NCI-H2227 (cell line): Measurements from ENCODE around the gene TNFRSF25.

Source experiments
- DNase-seq: peaks from one replicate; lab custom pipeline; 2025; ENCODE audit not compliant: unreplicated experiment; lab: John Stamatoyannopoulos, UW

Gene TNFRSF25

DNA sequence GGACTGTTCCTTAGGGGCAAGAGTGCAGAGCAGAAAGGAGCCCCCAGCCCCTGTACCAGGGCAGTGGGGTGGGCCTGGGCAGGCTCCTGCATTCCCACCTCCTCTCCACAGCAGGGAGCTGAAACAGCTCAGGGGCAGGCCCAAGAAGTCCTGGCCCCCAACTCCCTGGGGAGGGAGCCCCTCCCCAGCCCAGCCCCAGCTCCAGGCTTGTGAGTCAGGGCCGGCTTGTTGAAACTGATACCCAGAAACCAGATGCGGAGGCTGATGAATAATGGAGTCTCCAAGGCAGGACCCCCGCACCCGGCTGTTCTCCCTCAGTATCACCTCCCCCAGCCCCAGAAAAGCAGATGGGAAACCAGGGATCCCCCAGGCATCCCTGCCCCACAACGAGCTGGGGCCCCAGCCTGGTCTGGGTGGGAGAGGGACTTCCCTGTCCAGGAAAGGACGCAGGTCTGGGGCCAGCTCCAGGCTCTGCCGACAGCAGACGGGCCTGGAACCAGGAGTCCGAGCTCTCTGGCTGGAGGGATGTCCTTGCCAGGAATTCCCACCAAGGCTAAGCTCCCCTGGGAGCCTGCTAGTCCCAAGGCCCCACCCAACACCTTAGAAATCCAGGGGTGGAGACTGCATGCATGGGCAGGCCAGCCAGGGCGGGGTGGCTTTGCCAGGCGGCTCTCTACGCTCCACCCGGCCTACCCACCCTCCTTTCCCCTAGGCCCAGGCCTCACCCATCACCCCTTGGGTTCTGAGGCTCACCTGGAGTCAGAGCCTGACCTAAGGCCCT lies 22.8 kb upstream of the TNFRSF25 start:
- DNase-seq = no peak

GRCh38 chr1:6487804-6488484 lies 22.0 kb upstream of the TNFRSF25 start:
- no peak for DNase-seq

DNA sequence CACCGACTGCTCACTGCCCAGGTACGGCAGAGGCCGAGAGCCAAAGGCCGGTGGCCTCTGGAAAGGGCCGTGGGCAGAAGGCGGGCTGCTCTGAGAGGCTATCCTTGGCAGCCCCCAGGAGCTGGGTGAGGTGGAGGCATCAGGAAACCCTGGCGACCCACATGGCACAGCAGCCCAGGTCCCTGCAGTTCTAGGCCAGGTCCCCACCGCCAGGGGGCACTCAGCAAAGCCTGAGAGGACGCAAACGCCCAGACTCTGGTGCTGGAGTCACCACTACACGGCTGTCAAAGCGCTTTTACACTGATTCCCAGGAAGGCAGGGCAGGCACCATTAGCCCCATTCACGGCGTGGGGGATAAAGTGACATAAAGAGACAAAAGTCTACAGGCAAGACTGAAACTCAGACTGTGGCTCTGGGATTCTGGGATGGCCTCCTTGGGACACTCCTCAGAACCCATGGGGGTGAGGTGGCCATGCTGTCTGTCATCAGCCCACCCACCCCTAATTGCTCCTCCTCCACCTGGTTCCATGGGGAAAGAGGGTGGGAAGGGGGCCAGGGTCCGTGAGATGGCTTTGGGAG lies 20.5 kb upstream of the TNFRSF25 start:
- peak; percentile 92 for DNase-seq

GRCh38 chr1:6485168-6486101 lies 19.5 kb upstream of the TNFRSF25 start:
- peak; percentile 27 for DNase-seq

DNA sequence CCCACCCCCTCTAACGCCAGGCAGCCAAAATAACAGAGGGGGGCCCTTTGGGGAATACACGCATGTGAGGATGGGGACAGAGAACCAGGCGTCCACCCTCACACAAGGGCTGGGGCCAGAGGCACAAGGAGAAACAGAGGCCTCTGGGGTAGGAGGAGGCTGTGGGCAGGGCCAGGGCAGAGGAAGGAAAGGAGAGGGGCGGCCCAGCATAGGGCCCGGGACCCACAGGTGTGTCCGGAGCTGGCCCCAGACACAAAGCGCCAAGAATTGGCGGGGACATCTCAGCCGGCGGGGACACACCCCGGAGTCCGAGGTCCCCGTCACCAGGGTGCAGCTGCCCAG lies 18.8 kb upstream of the TNFRSF25 start:
- DNase-seq = no peak

DNA sequence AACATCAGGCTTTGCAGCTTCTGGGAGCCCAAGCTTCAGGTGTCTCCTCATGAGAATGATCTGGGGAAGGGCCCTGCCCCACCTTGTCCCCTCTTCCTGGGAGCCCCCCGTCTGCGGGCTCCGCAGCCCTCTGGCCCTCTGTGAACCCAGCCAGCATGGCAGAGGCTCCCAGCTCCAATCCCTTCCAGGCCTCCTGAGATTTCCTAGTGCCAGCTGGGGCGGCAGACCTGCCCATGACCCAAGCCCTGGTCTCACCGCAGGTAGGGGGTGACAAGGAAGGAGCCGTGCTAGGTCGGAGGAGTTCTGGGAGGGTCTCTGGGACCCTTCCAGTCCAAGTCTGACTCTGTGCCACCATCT lies 17.8 kb upstream of the TNFRSF25 start:
- no peak for DNase-seq

DNA sequence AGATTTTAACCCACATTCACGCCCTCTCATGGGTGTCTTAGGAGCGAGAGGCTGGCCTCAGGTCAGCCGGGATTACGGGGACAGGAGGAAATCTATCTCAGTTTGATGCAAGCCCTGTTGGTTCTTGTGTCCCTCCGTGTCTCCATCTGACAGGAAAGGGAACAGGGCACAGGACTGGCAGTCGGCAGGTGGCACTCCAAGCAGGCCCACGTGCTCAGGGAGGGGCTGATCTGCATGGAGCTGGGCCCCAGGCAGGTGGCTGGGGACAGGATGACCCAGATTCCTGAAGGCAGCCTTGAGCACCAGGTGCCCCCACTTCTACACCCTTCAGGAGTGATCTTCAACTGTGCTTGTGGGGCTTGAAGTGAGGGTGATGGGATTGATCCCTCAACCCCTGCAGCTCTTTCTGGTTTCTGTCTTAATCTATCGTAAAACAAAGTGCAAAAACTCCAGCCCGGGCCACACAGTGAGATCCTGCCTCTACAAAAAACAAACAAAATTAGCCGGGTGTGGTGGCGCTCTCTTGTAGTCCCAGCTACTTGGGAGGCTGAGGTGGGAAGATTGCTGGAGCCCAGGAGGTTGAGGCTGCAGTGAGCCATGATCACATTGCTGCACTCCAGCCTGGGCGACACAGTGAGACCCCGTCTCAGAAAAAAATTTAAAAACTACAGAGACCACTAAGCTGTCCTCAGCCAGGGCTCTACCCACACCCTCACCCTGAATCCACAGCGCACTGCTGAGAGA lies 17.2 kb upstream of the TNFRSF25 start:
- no peak for DNase-seq

GRCh38 chr1:6481820-6482219 lies 15.8 kb upstream of the TNFRSF25 start:
- no peak for DNase-seq

- no peak for DNase-seq
These were observed 11.3 kb upstream of the TNFRSF25 start for GRCh38 chr1:6477039-6477820.

GRCh38 chr1:6476483-6476882 lies 10.5 kb upstream of the TNFRSF25 start:
- DNase-seq = no peak

- peak; percentile 58 for DNase-seq
These were observed 9.6 kb upstream of the TNFRSF25 start for GRCh38 chr1:6475381-6476133.

DNA sequence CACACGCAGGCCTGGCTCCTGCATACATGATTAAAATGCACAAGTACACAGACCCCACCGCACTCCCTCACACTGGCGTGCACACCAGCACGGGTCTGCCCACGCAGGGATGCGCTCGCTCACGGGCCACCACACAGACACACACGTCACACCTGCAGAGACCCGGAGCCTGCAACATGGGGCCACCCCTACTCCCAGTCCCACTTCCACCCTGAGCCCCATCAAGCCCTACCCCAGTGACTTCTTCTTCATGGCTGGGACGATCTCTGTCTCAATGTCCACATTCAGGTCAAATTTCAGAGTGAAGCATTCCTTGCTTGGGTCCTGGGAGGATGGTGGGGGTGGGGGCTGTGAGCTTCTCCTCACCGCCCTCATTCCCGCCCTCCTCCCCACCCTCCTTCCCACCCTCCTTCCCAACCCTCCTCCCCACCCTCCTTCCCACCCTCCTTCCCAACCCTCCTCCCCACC lies 8.9 kb upstream of the TNFRSF25 start:
- DNase-seq = no peak

DNA sequence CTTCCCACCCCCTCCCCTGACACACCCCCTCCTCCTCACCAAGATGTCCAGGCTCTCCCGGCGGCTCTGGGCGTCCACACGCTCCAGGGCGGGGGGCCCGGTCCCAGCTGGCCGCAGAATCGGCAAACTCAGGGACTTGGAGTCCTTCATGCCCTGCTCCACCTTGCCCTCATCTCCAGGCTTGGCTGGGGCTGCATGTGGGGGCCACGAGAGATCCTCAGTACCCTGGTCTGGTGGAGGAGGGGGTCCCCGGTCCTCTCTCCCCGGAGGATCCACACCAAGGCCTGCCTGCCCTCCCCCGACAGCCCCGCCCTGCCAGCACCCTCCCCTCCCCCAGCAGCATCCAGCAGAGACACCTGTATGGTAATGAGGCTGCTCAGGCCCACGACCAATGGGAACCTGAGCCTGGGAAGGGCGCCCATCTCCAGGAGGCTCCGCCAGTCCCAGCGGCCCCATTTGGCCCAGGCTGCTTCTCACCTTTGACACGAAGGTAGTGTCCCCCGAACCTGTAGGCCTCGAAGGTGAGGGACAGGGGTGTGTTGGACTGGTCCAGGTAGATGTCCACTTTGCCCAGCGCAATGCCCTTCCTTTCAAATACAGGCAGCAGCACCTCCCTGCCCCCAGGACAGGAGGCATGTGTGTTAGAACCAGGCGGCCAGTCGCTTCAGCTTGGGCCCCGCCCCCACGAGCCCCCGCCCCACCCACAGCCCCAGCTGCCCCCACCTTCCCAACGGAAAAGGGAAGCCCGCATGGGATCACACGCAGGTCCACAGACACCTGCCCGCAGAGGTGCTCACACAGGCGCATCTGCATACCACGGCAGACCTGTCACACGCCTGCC lies 8.2 kb upstream of the TNFRSF25 start:
- DNase-seq = no peak

DNA sequence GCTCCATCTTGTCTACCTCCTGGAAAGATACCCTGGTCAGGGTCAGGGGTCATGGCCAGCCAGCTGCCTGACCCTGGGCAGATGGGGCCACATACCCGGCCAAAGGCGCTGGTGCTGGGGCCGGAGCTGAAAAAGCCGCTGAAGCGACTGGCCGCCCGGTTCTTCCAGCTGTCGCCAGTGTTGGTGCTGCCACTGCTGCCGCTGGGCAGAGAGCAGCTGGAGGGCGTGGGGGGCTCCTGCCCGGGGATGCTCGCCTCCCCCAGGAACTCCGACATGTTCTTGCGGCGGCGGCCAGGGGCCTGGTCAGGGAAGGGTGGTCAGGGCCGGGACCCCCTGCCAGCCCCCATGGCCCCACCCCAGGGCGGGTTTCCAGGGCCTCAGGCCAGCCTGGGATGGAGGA lies 7.2 kb upstream of the TNFRSF25 start:
- no peak for DNase-seq

GRCh38 chr1:6472391-6472790 lies 6.4 kb upstream of the TNFRSF25 start:
- DNase-seq = no peak

DNA sequence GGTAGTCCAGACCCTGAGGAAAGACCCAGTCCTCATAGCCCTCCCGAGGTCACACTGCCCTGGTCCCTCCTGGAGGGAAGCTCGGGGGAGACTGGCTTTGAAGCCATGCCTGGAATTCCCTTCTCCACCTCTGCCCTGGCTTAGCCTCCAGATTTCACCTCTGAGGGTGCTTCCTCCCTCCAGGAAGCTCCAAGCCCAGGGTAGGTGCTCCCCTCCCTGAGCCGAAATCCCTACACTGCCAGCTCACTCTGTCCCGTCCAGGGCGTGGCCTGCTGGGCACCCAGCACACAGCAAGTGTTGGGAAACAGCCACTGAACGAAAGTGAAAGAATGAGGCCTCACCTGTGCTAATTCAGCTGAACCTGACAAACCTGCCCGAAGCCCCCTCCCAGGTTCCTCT lies 6.0 kb upstream of the TNFRSF25 start:
- DNase-seq = no peak

DNA sequence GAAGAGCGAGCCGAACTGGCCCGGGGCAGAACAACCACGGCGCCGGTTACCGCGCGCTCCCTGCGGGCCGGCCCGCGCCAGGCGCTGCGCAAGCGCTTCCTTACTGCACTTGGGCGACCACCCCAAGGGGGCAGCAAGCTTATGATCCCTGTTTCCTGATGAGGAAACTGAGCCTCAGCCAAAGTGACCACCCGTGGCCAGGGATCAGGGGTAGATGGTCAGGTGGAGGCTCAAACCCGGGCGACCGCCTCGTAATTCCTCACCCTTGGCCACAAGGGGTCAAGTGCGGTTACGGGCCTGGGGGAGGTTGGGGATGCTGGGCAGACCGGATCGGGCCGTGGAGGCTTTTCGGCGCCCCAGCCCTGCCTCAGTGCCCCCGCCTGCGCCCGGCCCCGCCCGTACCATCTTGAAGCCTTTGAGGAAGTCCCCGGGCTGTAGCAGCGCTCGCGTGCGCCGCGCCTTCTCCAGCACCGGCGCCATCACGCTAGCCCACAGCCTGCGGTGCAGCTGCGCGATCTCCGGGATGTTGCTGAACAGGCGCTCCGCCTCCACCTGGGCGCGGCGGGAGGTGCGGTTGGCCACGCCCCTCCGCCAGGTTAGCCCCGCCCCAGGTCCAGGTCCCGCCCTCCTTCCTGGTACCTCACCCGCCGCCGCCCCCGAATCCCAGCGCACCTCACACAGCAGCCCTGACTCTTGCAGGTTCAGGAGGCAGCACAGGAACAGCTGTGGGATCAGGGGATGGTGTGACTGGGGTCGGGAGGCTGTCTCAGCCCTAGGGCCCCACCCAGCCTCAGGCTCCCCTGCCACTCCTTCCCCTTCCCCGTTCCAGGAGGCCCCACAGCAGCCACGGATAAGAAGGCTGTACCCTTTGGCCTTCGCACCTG lies 5.4 kb upstream of the TNFRSF25 start:
- DNase-seq = no peak
